K562 (cell line): ENCODE measurements around the gene PCLAF. TPM values are rescaled to one million over a fixed set of nuclear protein-coding genes. Genes with fewer than 3 reads are reported as not detected.
A peak's percentile ranks its signal among the peaks of the same experiment; 100 is the strongest.

ENCODE experiments used
- HMGN3 ChIP-seq: IDR thresholded peaks from 2 replicates; pipeline ENCODE4 v1.6.1; 2011; ENCODE audit warnings: borderline replicate concordance, low read depth, mild to moderate bottlenecking, mixed read lengths, low read length; ENCODE audit not compliant: insufficient read length; ENCODE audit errors: extremely low read depth
- KLF1 ChIP-seq: fragments of 450-650 bp; IDR thresholded peaks from 2 replicates; pipeline ENCODE4 v1.6.1; 2016; ENCODE audit warnings: missing genetic modification characterization, missing compliant biosample characterization
- KLF13 ChIP-seq: fragments of 450-650 bp; IDR thresholded peaks from 2 replicates; pipeline ENCODE4 v1.6.1; 2016; ENCODE audit warnings: missing genetic modification characterization, low read depth, mild to moderate bottlenecking, missing compliant biosample characterization, moderate library complexity, borderline replicate concordance
- RFX1 ChIP-seq: fragments of 450-650 bp; IDR thresholded peaks from 2 replicates; pipeline ENCODE4 v1.6.1; 2016; ENCODE audit warnings: mild to moderate bottlenecking, moderate library complexity
- TBP ChIP-seq: optimal IDR thresholded peaks from 2 replicates; pipeline ENCODE3; 2011; ENCODE audit warnings: low read depth, low read length, improper control_type of control experiment
- TEAD4 ChIP-seq, 2 experiments: sonication (generic) in 1 of 2; formaldehyde crosslinking in 1 of 2; IDR thresholded peaks; 2 replicates each; pipeline versions ENCODE4 v1.6.1 to v1.8.0; 2012 to 2022; ENCODE audit warnings: borderline replicate concordance in 1 of 2, inconsistent platforms in 1 of 2, low read length in 1 of 2, mild to moderate bottlenecking in 1 of 2, missing genetic modification reagents in 1 of 2
- ZNF121 ChIP-seq: sonication (generic); formaldehyde crosslinking; conservative IDR thresholded peaks from 2 replicates; pipeline ENCODE4 v1.8.0; 2022; ENCODE audit warnings: missing genetic modification reagents
- ZNF212 ChIP-seq: fragments of 450-650 bp; formaldehyde crosslinking; IDR thresholded peaks from 2 replicates; pipeline ENCODE4 v1.4.0; 2020; ENCODE audit warnings: mild to moderate bottlenecking
- polyA plus RNA-seq, 8 experiments: library from polyadenylated mRNA; depleted of rRNA in 4 of 8; stranded (reverse) in 5 of 8; unstranded in 3 of 8; fragments of >200 nt; fragmentation: Nextera tagmentation in 2 of 8; fragmentation: Illumina TruSeq in 1 of 8; extraction: Ambion mirVana in 2 of 8; extraction: Trizol in 1 of 8; gene quantifications; 2 replicates each; pipeline versions ENCODE4 v1.2.1 to v1.2.3, GENCODE V29; 2011 to 2014; ENCODE audit warnings: inconsistent platforms in 1 of 8, missing spikeins in 1 of 8
- total RNA-seq, 7 experiments: library from RNA; depleted of rRNA in 6 of 7; stranded (reverse); fragments of >200 nt in 6 of 7; fragmentation: Illumina TruSeq in 2 of 7; extraction: Trizol in 2 of 7; gene quantifications; 2 replicates each; pipeline versions ENCODE4 v1.2.1 to v1.2.3, GENCODE V29; 2011 to 2021; ENCODE audit warnings: low replicate concordance in 1 of 7
- TF ChIP-seq, protein P1 (sequence below), 3 experiments: fragments of 200-800 bp in 1 of 3; fragments of 250-450 bp in 1 of 3; fragments of 450-650 bp in 1 of 3; sonication (Bioruptor Pico) in 1 of 3; sonication (Bioruptor generic) in 1 of 3; formaldehyde crosslinking in 1 of 3; IDR thresholded peaks; 2 replicates each; pipeline versions ENCODE4 v1.6.1 to v1.8.0; 2016 to 2022; ENCODE audit warnings: mild to moderate bottlenecking in 2 of 3, missing genetic modification characterization in 2 of 3, missing compliant biosample characterization in 1 of 3, moderate library complexity in 1 of 3
- TF ChIP-seq, protein P2 (sequence below), 2 experiments: fragments of 450-650 bp; formaldehyde crosslinking in 1 of 2; IDR thresholded peaks; 2 replicates each; pipeline versions ENCODE4 v1.4.0 to v1.6.1; 2014 to 2020; ENCODE audit warnings: mild to moderate bottlenecking in 2 of 2, borderline replicate concordance in 1 of 2, low read depth in 1 of 2
- TF ChIP-seq, protein P3 (sequence below), 3 experiments: IDR thresholded peaks in 2 of 3; conservative IDR thresholded peaks in 1 of 3; 2 replicates each; pipeline ENCODE4 v1.5.1; 2011 to 2012; ENCODE audit warnings: low read length in 3 of 3, mild to moderate bottlenecking in 3 of 3, control low read depth in 2 of 3, improper control_type of control experiment in 1 of 3, inconsistent platforms in 1 of 3, low read depth in 1 of 3, mixed read lengths in 1 of 3, moderate library complexity in 1 of 3; ENCODE audit not compliant: insufficient read depth in 2 of 3

PCLAF gene
- total and polyA plus RNA-seq, 9 of the 15 experiments (the other 6 are each of a cell fraction or from before 2014, with no cell fraction given) = 112 to 881 (median 360) TPM

DNA sequence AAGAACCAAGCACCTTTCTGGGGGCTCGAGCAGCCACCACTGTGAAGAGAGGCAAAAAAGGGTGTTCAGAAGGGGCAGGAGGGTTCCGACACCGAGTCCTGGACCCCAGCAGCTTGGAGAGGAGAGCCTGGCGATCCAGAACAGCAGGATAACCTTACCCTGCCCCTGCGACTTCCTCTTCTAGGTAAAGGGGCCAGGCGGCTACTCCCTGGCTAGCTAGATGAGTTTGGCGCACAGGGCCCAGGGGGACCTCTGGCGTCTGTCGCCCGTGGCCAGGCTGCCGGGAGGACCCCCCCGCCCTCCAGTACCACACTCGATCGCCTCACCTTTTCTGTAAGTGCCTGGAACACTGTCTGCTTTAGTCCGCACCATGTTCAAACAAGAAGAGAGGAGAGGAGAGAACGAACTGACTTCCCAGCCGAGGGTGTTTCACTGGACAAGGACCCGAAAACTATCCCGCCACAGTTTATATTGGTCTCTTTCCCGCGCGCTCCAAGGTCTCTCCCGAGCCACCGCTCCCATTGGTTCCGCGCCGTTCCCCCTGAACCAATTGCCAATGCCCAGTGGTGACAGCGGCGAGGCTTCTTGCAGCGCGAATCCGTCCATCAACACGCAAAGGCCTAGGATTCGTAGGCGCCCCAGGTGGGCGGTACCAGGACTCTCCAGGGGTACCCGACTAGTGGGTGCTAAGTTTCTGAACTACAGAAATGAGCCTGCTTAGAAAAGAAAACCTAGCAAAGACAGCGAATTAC, at the start of gene PCLAF (continued):
- TF ChIP-seq HMGN3 (peak; percentile 66), ZNF121 (no peak), RFX1 (no peak), KLF13 (tag) (0 out of 2 replicates have a peak, but pooled peaks have one; percentile 13), KLF1 (tag) (no peak), TEAD4 (IDR thresholded peaks at IDR 0.05; ENCODE audit: low read length) (no peak), TEAD4 (CRISPR knock-in tag; IDR thresholded peaks at IDR 0.05; ENCODE audit: borderline replicate concordance) (no peak), TBP (peak; percentile 99), ZNF212 (CRISPR knock-in tag) (no peak)
- TF ChIP-seq, protein P1, sequence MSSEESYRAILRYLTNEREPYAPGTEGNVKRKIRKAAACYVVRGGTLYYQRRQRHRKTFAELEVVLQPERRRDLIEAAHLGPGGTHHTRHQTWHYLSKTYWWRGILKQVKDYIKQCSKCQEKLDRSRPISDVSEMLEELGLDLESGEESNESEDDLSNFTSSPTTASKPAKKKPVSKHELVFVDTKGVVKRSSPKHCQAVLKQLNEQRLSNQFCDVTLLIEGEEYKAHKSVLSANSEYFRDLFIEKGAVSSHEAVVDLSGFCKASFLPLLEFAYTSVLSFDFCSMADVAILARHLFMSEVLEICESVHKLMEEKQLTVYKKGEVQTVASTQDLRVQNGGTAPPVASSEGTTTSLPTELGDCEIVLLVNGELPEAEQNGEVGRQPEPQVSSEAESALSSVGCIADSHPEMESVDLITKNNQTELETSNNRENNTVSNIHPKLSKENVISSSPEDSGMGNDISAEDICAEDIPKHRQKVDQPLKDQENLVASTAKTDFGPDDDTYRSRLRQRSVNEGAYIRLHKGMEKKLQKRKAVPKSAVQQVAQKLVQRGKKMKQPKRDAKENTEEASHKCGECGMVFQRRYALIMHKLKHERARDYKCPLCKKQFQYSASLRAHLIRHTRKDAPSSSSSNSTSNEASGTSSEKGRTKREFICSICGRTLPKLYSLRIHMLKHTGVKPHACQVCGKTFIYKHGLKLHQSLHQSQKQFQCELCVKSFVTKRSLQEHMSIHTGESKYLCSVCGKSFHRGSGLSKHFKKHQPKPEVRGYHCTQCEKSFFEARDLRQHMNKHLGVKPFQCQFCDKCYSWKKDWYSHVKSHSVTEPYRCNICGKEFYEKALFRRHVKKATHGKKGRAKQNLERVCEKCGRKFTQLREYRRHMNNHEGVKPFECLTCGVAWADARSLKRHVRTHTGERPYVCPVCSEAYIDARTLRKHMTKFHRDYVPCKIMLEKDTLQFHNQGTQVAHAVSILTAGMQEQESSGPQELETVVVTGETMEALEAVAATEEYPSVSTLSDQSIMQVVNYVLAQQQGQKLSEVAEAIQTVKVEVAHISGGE (CRISPR knock-in tag; IDR thresholded peaks at IDR 0.05) = peak in 1 of 3 experiments; percentile 67; a peak in 2 of 6 replicates
- TF ChIP-seq, protein P2, sequence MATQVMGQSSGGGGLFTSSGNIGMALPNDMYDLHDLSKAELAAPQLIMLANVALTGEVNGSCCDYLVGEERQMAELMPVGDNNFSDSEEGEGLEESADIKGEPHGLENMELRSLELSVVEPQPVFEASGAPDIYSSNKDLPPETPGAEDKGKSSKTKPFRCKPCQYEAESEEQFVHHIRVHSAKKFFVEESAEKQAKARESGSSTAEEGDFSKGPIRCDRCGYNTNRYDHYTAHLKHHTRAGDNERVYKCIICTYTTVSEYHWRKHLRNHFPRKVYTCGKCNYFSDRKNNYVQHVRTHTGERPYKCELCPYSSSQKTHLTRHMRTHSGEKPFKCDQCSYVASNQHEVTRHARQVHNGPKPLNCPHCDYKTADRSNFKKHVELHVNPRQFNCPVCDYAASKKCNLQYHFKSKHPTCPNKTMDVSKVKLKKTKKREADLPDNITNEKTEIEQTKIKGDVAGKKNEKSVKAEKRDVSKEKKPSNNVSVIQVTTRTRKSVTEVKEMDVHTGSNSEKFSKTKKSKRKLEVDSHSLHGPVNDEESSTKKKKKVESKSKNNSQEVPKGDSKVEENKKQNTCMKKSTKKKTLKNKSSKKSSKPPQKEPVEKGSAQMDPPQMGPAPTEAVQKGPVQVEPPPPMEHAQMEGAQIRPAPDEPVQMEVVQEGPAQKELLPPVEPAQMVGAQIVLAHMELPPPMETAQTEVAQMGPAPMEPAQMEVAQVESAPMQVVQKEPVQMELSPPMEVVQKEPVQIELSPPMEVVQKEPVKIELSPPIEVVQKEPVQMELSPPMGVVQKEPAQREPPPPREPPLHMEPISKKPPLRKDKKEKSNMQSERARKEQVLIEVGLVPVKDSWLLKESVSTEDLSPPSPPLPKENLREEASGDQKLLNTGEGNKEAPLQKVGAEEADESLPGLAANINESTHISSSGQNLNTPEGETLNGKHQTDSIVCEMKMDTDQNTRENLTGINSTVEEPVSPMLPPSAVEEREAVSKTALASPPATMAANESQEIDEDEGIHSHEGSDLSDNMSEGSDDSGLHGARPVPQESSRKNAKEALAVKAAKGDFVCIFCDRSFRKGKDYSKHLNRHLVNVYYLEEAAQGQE (IDR thresholded peaks at IDR 0.05; ENCODE audit: borderline replicate concordance) = peak; percentile 23; the same call in 1 of the 2 replicates
- TF ChIP-seq, protein P2 (CRISPR knock-in tag; IDR thresholded peaks at IDR 0.05; ENCODE audit: low read depth) = no peak
- TF ChIP-seq, protein P3, sequence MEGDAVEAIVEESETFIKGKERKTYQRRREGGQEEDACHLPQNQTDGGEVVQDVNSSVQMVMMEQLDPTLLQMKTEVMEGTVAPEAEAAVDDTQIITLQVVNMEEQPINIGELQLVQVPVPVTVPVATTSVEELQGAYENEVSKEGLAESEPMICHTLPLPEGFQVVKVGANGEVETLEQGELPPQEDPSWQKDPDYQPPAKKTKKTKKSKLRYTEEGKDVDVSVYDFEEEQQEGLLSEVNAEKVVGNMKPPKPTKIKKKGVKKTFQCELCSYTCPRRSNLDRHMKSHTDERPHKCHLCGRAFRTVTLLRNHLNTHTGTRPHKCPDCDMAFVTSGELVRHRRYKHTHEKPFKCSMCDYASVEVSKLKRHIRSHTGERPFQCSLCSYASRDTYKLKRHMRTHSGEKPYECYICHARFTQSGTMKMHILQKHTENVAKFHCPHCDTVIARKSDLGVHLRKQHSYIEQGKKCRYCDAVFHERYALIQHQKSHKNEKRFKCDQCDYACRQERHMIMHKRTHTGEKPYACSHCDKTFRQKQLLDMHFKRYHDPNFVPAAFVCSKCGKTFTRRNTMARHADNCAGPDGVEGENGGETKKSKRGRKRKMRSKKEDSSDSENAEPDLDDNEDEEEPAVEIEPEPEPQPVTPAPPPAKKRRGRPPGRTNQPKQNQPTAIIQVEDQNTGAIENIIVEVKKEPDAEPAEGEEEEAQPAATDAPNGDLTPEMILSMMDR (IDR thresholded peaks at IDR 0.05 in 2 of 3, conservative IDR thresholded peaks at IDR 0.05 in 1 of 3; ENCODE audit: insufficient read depth in 2 of 3, low read depth in 1 of 3, low read length in 3 of 3) = peak in 2 of 3 experiments; percentile 23 to 28; a peak in 4 of 6 replicates
